Cardiac fibroblast (primary cell): Measurements from ENCODE around the gene KLF12.

Experiments used
- DNase-seq, 2 donors: peaks; one replicate each; pipeline versions ENCODE4 v3.0.0 to v3.0.0-alpha.2; 2010; ENCODE audit warnings: low read depth in 2 of 2
- H3K4me3 ChIP-seq, 2 donors: replicated peaks in 1 of 2; 1 replicate in 1 of 2; 2 replicates in 1 of 2; pipeline ENCODE4 v1.5.1; 2011; ENCODE audit warnings: low read depth in 2 of 2, low read length in 2 of 2, mild to moderate bottlenecking in 2 of 2, moderate library complexity in 1 of 2
- TF ChIP-seq, protein P1 (sequence below): IDR thresholded peaks from one replicate; pipeline ENCODE4 v1.5.1; 2011; ENCODE audit warnings: low read depth, mild to moderate bottlenecking, low read length, inconsistent platforms

The KLF12 gene

GRCh38 chr13:74132152-74132775 lies 1.9 kb downstream of the KLF12 start:
- TF ChIP-seq, protein P1, sequence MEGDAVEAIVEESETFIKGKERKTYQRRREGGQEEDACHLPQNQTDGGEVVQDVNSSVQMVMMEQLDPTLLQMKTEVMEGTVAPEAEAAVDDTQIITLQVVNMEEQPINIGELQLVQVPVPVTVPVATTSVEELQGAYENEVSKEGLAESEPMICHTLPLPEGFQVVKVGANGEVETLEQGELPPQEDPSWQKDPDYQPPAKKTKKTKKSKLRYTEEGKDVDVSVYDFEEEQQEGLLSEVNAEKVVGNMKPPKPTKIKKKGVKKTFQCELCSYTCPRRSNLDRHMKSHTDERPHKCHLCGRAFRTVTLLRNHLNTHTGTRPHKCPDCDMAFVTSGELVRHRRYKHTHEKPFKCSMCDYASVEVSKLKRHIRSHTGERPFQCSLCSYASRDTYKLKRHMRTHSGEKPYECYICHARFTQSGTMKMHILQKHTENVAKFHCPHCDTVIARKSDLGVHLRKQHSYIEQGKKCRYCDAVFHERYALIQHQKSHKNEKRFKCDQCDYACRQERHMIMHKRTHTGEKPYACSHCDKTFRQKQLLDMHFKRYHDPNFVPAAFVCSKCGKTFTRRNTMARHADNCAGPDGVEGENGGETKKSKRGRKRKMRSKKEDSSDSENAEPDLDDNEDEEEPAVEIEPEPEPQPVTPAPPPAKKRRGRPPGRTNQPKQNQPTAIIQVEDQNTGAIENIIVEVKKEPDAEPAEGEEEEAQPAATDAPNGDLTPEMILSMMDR, result no peak
- DNase-seq, result peak; percentile 25 to 49

GRCh38 chr13:74131227-74131626 lies 3.0 kb downstream of the KLF12 start:
- DNase-seq, result peak in 1 of 2 donors; percentile 27
- TF ChIP-seq, protein P1, result no peak
- no peak overlapping the region for H3K4me3 ChIP-seq

More at GRCh38 chr13:74132152-74132775, 1.9 kb downstream of the KLF12 start:
- H3K4me3 ChIP-seq, result peak overlapping the region; percentile 67 to 87

DNA sequence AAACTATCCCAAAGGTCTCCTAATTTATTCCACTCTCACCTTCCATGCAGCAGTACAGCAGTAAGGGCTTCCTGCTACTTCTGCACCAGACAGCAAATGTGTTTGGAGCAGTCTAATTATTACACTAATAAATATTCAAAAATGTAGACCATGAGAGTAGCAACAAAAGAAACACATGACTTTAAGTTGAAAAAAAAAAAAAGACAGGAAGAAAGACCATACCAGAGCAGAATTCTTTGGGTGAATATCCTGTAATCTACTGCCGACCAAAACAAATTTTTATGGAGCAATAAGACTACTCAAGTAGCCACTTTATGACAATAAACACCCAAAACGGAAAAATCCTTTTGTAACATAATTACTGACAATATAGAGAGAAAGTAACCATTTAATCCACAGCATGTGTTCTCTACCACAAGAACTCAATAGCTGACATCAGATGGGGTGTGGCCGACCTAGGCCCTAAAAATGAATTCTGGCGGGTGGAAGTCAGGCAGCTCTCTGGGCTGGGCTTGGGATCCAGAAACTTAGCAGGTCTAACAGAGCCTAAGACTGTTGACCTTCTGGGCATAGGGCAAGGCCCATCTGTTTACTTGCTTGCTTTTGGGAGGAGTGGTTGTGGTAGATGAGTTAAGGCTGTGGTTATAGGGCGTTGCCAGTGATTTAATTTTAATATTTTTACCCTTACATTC lies 4.6 kb downstream of the KLF12 start:
- TF ChIP-seq, protein P1, result no peak
- no peak overlapping the region for H3K4me3 ChIP-seq
- peak in 1 of 2 donors; percentile 22 for DNase-seq

DNA sequence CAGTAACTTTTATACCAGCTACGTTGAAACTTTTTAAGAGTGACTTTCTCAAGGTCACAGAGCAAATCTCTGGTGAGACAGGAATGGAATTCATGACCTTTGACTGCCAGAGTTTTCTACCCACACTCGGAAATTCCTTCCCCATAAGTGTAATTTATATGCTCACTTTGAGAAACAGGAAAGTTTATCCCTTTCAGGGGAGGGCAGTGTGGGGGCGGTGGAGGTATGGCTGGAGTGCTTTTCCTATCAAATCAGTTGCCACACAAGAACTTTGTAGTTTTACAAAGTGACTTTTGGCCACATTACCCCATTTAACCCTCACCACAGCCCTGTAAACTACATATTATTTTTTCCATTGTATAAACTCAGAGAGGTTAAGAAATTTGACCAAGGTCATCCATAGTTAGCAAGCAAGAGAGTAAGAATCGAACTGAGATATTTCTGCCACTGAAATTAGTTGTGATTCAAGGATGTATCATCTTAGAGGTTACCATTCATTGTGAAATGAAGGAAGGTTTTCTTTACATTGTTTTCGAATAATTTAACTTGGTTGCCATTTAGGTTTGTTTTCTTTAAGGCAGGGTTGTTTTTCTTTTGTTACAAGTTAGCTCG lies 5.9 kb downstream of the KLF12 start:
- H3K4me3 ChIP-seq, result no peak overlapping the region
- peak; percentile 62 to 66 for DNase-seq
- TF ChIP-seq, protein P1, result no peak

DNA sequence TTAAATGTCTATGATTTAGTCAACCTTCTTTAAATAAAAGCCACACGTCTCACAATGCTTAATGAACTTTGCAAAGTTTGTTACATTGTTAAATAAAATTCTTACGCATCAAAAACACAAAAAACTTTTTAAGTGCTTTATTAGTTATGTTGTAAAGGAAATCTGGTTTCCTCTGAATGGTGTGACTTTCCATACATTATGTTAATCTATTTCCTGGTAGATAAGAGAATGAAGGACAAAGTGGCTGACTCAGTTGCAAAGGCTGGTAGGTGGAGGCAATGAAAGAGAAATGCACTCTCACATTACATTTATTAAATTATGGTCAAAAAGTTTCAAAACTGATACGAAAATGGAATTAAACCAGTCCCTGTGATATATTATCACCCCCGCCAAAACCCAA lies 15.9 kb downstream of the KLF12 start:
- no peak overlapping the region for H3K4me3 ChIP-seq
- TF ChIP-seq, protein P1, result no peak
- DNase-seq, result no peak

DNA sequence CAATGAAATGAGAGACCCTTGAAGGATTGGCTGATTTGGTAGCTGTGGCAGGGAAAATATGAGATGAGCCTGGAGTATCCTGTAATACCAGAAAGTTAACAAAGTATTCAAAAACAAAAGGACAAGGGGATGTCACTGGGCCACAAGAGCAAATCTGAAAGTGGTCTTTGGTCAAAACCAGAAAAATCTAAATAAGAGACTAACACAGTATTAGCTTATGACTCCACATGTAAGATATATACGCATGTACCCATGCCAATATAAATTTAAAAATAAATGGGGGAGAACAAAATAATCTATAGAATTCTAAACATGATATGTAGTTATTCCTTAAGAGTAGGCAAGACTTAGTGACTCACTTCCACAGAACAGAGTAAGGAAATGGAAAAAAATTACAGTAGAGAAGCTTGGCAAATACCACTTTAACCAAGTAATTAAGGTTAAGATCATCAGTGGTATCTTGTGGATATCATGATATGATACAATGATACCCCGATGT lies 16.9 kb downstream of the KLF12 start:
- DNase-seq, result no peak
- TF ChIP-seq, protein P1, result no peak
- H3K4me3 ChIP-seq, result no peak overlapping the region
